Small intestine (tissue), 7 donors: Measurements from ENCODE around the gene ATP8B4. TPM values are rescaled to one million over a fixed set of nuclear protein-coding genes. Genes with fewer than 3 reads are reported as not detected.

Experiments used
- DNase-seq, 2 donors: peaks; one replicate each; pipeline versions ENCODE4 v3.0.0 to v3.0.0-alpha.2; 2013
- FAIRE-seq: peaks from 2 replicates; lab custom pipeline; 2012; peaks lifted over from hg19 to GRCh38; lab: Jason Lieb, UNC
- H3K27ac ChIP-seq, 3 donors: one replicate each; pipeline ENCODE4 v1.5.1; 2013; ENCODE audit warnings: low read length in 2 of 3, mild to moderate bottlenecking in 2 of 3, control low read depth in 1 of 3, inconsistent platforms in 1 of 3, low read depth in 1 of 3, moderate library complexity in 1 of 3
- H3K27me3 ChIP-seq, 3 donors: one replicate each; pipeline ENCODE4 v1.6.1; 2013; ENCODE audit warnings: low read length in 3 of 3, inconsistent platforms in 1 of 3; ENCODE audit not compliant: control insufficient read depth in 3 of 3, insufficient read depth in 3 of 3
- H3K36me3 ChIP-seq, 3 donors: one replicate each; pipeline ENCODE4 v1.6.1; 2013; ENCODE audit warnings: low read length in 3 of 3, inconsistent platforms in 1 of 3, low read depth in 1 of 3, mild to moderate bottlenecking in 1 of 3, moderate library complexity in 1 of 3; ENCODE audit not compliant: control insufficient read depth in 3 of 3, insufficient read depth in 2 of 3
- H3K4me1 ChIP-seq, 3 donors: one replicate each; pipeline ENCODE4 v1.6.1; 2013; ENCODE audit warnings: low read length in 2 of 3, inconsistent platforms in 1 of 3, low read depth in 1 of 3, mild to moderate bottlenecking in 1 of 3, moderate library complexity in 1 of 3; ENCODE audit not compliant: control insufficient read depth in 3 of 3, insufficient read depth in 2 of 3
- H3K4me3 ChIP-seq, 3 donors: one replicate each; pipeline ENCODE4 v1.5.1; 2013; ENCODE audit warnings: low read length in 3 of 3, control low read depth in 1 of 3, inconsistent platforms in 1 of 3, low read depth in 1 of 3, mild to moderate bottlenecking in 1 of 3, moderate library complexity in 1 of 3
- H3K9me3 ChIP-seq, 2 donors: one replicate each; pipeline ENCODE4 v1.6.1; 2013; ENCODE audit warnings: low read depth in 1 of 2, low read length in 1 of 2; ENCODE audit not compliant: control insufficient read depth in 2 of 2, insufficient read depth in 1 of 2
- WGBS, 3 donors: extraction: QIAGEN DNeasy Blood & Tissue Kit; methylation state at CpG; one replicate each; pipeline ENCODE4 v1.1.7; 2013; 5-methylcytosine and 5-hydroxymethylcytosine counted together
- polyA plus RNA-seq, 4 donors: library from polyadenylated mRNA; stranded (reverse) in 3 of 4; unstranded in 1 of 4; fragments of 200-250 nt in 3 of 4; fragments of 120-200 nt in 1 of 4; gene quantifications; one replicate each; pipeline versions ENCODE4 v1.2.1 to v1.2.3, GENCODE V29; 2013
- donor health status: healthy with polysubstance abuse.
- donor health status: control.
- donor health status: control.
- donor health status: Bipolar disorder and iron deficiency.
- donor health status: healthy.

The ATP8B4 gene
- polyA plus RNA-seq, 4 donors: 0.45 to 4.9 (median 1.9) TPM

DNA sequence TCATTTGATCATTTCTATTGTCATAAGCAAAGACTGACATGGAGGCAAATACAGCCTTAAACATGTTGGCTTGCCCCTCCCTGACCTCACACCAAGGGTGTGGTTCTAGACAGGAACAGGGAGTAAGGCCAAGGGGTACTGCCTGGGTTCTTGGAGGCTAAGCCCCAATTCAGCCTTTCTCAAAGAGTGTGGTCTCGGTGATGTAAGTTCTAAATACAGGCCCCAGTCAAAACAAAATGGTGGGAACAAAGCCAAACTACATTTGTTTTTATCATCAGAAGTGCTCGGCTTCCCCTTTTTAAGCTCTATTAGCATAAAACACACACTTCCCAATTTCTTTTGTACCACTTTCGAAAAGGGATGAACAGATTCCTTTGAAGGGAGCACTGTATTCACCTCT, 129.5 kb downstream of the ATP8B4 start:
- H3K9me3 ChIP-seq: no peaks in the 10 kb centered on the region
- H3K27me3 ChIP-seq: no peaks in the 10 kb centered on the region
- 61 to 87% (median 68%) methylated on average over 3 of the region's 3 CpGs for WGBS, 3 donors
- no peaks in the 10 kb centered on the region for H3K4me1 ChIP-seq
- H3K4me3 ChIP-seq: no peak overlapping the region
- no peaks in the 10 kb centered on the region for H3K36me3 ChIP-seq
- H3K27ac ChIP-seq: no peak overlapping the region
- FAIRE-seq: no peak
- DNase-seq: no peak

DNA sequence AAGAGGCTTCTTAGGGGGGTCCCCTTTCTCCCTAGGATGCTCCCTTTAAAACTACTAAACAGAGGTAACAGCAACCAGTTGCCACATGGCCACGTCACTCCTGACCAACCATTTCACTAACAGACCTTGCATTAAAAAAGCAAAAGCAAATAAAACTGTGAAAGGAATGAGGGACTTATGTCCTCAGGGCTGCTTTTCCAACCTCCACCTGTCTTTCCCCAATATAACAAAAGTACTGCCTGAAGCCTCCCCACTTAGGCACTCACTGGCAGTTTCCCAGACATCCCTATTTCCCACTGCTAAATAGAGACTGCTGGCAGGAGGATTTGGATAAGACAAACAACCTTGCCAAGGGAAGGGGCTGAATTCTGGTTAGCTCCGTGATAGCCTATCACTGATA, 130.3 kb downstream of the ATP8B4 start:
- Histone ChIP-seq H3K9me3 (no peaks in the 10 kb centered on the region), H3K27me3 (no peaks in the 10 kb centered on the region), H3K4me1 (no peaks in the 10 kb centered on the region), H3K4me3 (no peak overlapping the region), H3K36me3 (no peaks in the 10 kb centered on the region), H3K27ac (no peak overlapping the region)
- no peak for DNase-seq
- no peak for FAIRE-seq
- 81 to 87% (median 85%) methylated on average over 2 of the region's 2 CpGs for WGBS, 3 donors

DNA sequence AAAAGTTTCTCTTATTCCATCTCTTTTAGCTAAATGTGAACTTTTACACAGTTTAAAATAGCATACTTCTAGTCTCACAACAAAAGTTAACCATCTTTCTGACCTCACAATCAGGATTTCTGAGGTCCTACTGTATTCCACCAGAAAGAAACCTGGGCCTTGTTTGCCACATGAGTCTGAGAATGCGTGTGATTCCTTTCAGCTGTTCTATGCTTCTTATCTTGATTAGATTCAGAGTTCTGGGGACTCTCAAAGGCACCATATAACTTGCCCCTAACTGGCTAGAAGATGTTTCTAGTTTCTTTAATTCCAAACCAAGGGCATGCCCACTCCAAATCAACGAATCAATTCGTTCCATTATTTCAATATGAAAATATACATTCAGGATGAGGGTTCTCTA, 131.1 kb downstream of the ATP8B4 start:
- no peaks in the 10 kb centered on the region for H3K27me3 ChIP-seq
- no peak overlapping the region for H3K4me3 ChIP-seq
- FAIRE-seq (no peak), DNase-seq (no peak)
- H3K36me3 ChIP-seq: no peaks in the 10 kb centered on the region
- WGBS, 3 donors: 84 to 92% (median 91%) methylated on average over 3 of the region's 3 CpGs
- no peak overlapping the region for H3K27ac ChIP-seq
- no peaks in the 10 kb centered on the region for H3K4me1 ChIP-seq
- no peaks in the 10 kb centered on the region for H3K9me3 ChIP-seq

DNA sequence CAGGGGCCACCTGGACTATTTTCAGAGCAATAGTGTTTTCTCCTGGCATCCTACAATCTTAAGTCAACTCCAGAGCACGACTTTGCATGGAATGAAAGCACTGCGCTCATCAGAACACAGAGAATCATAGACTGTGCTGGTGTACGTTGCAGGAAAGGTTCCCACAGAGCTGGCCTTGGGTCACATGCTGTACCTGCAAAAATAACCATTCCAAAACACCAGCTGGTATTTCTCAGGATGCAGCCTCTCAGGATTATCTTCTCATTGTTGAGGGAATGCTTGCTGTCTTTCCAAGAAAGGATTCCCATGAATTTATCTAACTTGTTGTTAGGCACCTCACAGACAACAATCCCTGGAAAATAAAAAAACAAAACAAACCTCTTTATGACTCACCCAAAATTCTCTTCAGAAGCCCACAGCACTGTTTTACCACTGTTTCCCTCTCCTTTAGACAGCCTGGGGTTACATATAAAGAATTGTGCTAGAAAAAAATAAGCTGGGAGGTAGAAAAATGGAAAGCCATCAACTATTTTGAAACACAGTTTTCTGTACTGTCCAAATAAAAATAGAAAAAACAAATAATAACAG, 131.7 kb downstream of the ATP8B4 start:
- WGBS, 3 donors: 76 to 79% (median 76%) methylated on average over 3 of the region's 3 CpGs

DNA sequence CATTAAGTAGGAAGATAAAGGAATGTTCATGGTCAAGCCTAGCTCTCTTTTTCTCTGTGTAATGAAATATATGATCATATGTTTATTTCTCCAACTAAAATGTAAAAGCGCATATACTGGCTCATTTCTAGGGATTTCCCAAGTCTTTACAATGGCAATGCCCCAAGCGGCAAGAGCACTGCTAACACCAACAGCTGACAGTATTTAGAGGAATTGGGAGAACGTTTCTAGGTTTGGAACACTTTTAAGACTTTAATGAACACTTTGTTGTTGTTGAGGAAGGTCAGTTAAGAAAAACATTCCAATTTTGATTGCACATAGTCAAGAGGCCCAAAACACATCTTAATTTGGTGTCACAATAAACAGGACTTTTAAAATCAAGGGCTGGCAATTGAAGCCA, 132.7 kb downstream of the ATP8B4 start:
- 62 to 77% (median 70%) methylated on average over 3 of the region's 3 CpGs for WGBS, 3 donors
- Histone ChIP-seq H3K27me3 (no peaks in the 10 kb centered on the region), H3K9me3 (no peaks in the 10 kb centered on the region), H3K36me3 (no peaks in the 10 kb centered on the region), H3K4me3 (no peak overlapping the region), H3K27ac (no peak overlapping the region), H3K4me1 (no peaks in the 10 kb centered on the region)
- no peak for DNase-seq
- no peak for FAIRE-seq

More for the DNA sequence above, 131.7 kb downstream of the ATP8B4 start:
- FAIRE-seq (no peak), DNase-seq (no peak)
- Histone ChIP-seq H3K36me3 (no peaks in the 10 kb centered on the region), H3K27me3 (no peaks in the 10 kb centered on the region), H3K9me3 (no peaks in the 10 kb centered on the region), H3K4me1 (no peaks in the 10 kb centered on the region), H3K27ac (no peak overlapping the region), H3K4me3 (no peak overlapping the region)

DNA sequence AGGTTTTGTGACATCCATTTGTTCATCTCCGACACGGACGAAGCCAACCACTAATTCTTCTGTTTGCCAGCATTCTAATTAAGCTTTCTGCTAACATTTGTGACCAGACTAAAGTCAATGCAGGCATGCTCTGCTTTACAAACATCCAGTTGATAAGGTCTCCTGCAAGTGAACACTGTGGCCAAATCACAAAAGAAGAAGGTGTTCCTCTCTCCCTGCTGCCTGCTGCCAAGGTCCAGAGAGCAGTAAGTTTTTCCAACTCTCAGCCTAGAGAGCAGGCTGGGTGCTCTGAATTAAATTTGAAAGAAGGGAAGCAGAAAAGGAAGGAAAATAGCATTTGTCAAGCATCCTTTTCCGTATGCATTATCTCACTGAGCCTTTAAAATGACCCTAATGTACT, 133.6 kb downstream of the ATP8B4 start:
- no peak for FAIRE-seq
- no peak for DNase-seq

DNA sequence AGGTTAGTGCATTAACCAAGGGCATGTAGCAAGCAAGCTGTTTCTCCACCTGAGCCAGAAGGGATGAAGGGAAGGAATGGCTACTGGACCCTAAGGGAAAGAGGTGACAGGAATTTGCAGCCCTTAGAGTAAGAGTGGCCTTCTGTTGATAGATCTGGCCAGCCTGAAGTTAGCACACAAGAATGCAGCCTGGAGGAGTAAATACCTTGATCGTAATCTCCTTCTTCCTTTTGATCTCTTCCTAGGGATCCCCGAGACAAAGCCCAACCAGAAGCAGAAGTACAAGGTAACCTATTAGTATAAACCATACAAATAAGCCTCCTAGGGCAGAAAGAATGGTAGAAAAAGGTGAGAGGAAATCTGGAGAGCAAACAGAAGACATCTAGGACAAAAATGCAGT, 134.6 kb downstream of the ATP8B4 start:
- no peaks in the 10 kb centered on the region for H3K27me3 ChIP-seq
- H3K36me3 ChIP-seq: no peaks in the 10 kb centered on the region
- H3K27ac ChIP-seq: no peak overlapping the region
- WGBS, 3 donors: 56 to 79% (median 72%) methylated on average over 2 of the region's 2 CpGs
- no peaks in the 10 kb centered on the region for H3K4me1 ChIP-seq
- no peaks in the 10 kb centered on the region for H3K9me3 ChIP-seq
- FAIRE-seq (no peak), DNase-seq (no peak)
- no peak overlapping the region for H3K4me3 ChIP-seq

More for the DNA sequence above, 133.6 kb downstream of the ATP8B4 start:
- peak overlapping the region in 1 of 3 donors; percentile 27 for H3K27ac ChIP-seq
- no peaks in the 10 kb centered on the region for H3K4me1 ChIP-seq
- WGBS, 3 donors: 75 to 88% (median 84%) methylated on average over 4 of the region's 4 CpGs
- no peaks in the 10 kb centered on the region for H3K27me3 ChIP-seq
- no peaks in the 10 kb centered on the region for H3K9me3 ChIP-seq
- H3K4me3 ChIP-seq: no peak overlapping the region
- H3K36me3 ChIP-seq: no peaks in the 10 kb centered on the region

DNA sequence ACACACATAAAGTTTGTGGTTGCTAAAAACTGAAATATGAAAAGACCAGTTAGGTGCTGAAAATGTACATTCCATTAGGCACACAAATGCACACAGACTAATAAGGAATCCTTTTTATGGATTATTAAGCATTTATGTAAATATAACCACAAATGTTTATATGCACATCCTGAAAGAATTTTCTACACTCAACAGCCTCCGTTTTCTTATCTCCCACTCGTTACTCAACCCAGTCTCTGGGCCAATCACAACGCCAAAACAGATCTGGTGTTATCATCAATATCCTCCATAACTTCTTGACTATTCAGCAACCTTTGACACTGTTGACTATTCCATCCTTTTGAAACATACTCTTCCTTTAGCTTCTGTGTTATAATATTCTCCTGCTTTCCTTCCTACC, 136.4 kb downstream of the ATP8B4 start:
- Histone ChIP-seq H3K36me3 (no peaks in the 10 kb centered on the region), H3K27ac (no peak overlapping the region), H3K27me3 (no peaks in the 10 kb centered on the region), H3K4me3 (no peak overlapping the region), H3K4me1 (no peaks in the 10 kb centered on the region), H3K9me3 (no peaks in the 10 kb centered on the region)
- WGBS, 3 donors: 47 to 68% (median 63%) methylated on average over 3 of the region's 3 CpGs
- FAIRE-seq: no peak
- no peak for DNase-seq
